H9 (cell line): ENCODE results near the gene SUN2. TPM values are rescaled to one million over a fixed set of nuclear protein-coding genes. Genes with fewer than 3 reads are reported as not detected.

Experiments
- DNase-seq: peaks from one replicate; pipeline ENCODE4 v3.0.0-alpha.2; 2017
- H2AFZ ChIP-seq: one replicate; pipeline ENCODE4 v1.6.1; 2013; ENCODE audit warnings: mild to moderate bottlenecking, low read length, control low read depth, moderate library complexity
- H2AK5ac ChIP-seq: 2 replicates; pipeline ENCODE4 v1.6.1; 2013; ENCODE audit warnings: low read length, control low read depth, mixed read lengths; ENCODE audit not compliant: insufficient read length
- H2BK120ac ChIP-seq: one replicate; pipeline ENCODE4 v1.6.1; 2013; ENCODE audit warnings: low read depth, mild to moderate bottlenecking, low read length, control low read depth, inconsistent platforms; ENCODE audit not compliant: poor library complexity, severe bottlenecking
- H2BK12ac ChIP-seq: 2 replicates; pipeline ENCODE4 v1.6.1; 2013; ENCODE audit warnings: low read length, control low read depth, mixed read lengths, low read depth; ENCODE audit not compliant: insufficient read length
- H2BK15ac ChIP-seq: 2 replicates; pipeline ENCODE4 v1.6.1; 2013; ENCODE audit warnings: low read depth, low read length, control low read depth
- H2BK20ac ChIP-seq: one replicate; pipeline ENCODE4 v1.6.1; 2013; ENCODE audit warnings: low read depth, mild to moderate bottlenecking, low read length, control low read depth, inconsistent platforms; ENCODE audit not compliant: poor library complexity, severe bottlenecking
- H2BK5ac ChIP-seq: 2 replicates; pipeline ENCODE4 v1.6.1; 2013; ENCODE audit warnings: low read length, control low read depth, mixed read lengths; ENCODE audit not compliant: insufficient read length
- H3K14ac ChIP-seq: 2 replicates; pipeline ENCODE4 v1.6.1; 2013; ENCODE audit warnings: low read length, control low read depth; ENCODE audit not compliant: insufficient read depth
- H3K18ac ChIP-seq: 2 replicates; pipeline ENCODE4 v1.6.1; 2013; ENCODE audit warnings: low read depth, mild to moderate bottlenecking, mixed read lengths, low read length, control low read depth; ENCODE audit not compliant: insufficient read length
- H3K23ac ChIP-seq: 2 replicates; pipeline ENCODE4 v1.6.1; 2013; ENCODE audit warnings: low read length, control low read depth, mixed read lengths, low read depth; ENCODE audit not compliant: insufficient read length
- H3K23me2 ChIP-seq: 2 replicates; pipeline ENCODE4 v1.6.1; 2013; ENCODE audit warnings: low read depth, mild to moderate bottlenecking, mixed read lengths, low read length, control low read depth; ENCODE audit not compliant: insufficient read length, poor library complexity, severe bottlenecking
- H3K27ac ChIP-seq: 2 replicates; pipeline ENCODE4 v1.5.1; 2013; ENCODE audit warnings: low read length, control low read depth, mixed read lengths, low read depth; ENCODE audit not compliant: insufficient read length
- H3K27me3 ChIP-seq: 2 replicates; pipeline ENCODE4 v1.6.1; 2013; ENCODE audit warnings: low read length, control low read depth, inconsistent platforms; ENCODE audit not compliant: insufficient read depth
- H3K4ac ChIP-seq: 2 replicates; pipeline ENCODE4 v1.6.1; 2013; ENCODE audit warnings: low read depth, mild to moderate bottlenecking, control low read depth, inconsistent platforms, low read length, moderate library complexity
- H3K4me1 ChIP-seq: 2 replicates; pipeline ENCODE4 v1.6.1; 2013; ENCODE audit warnings: low read length, control low read depth, inconsistent platforms; ENCODE audit not compliant: insufficient read depth
- H3K4me2 ChIP-seq: 2 replicates; pipeline ENCODE4 v1.6.1; 2013; ENCODE audit warnings: low read length, control low read depth, mixed read lengths; ENCODE audit not compliant: insufficient read length, insufficient read depth
- H3K56ac ChIP-seq: 2 replicates; pipeline ENCODE4 v1.6.1; 2013; ENCODE audit warnings: low read depth, mild to moderate bottlenecking, mixed read lengths, low read length, control low read depth; ENCODE audit not compliant: insufficient read length
- H3K79me1 ChIP-seq: 2 replicates; pipeline ENCODE4 v1.6.1; 2013; ENCODE audit warnings: low read depth, mild to moderate bottlenecking, moderate library complexity, low read length, control low read depth, inconsistent platforms; ENCODE audit not compliant: insufficient read depth, poor library complexity, severe bottlenecking
- H3K79me2 ChIP-seq: 2 replicates; pipeline ENCODE4 v1.6.1; 2013; ENCODE audit warnings: low read length, control low read depth, inconsistent platforms; ENCODE audit not compliant: insufficient read depth
- H3K9ac ChIP-seq: 2 replicates; pipeline ENCODE4 v1.6.1; 2013; ENCODE audit warnings: low read length, control low read depth, mixed read lengths; ENCODE audit not compliant: insufficient read length; ENCODE audit errors: extremely low read depth
- H3K9me3 ChIP-seq: one replicate; pipeline ENCODE4 v1.6.1; 2013; ENCODE audit warnings: low read depth, low read length, inconsistent platforms; ENCODE audit not compliant: control insufficient read depth
- H3T11ph ChIP-seq: one replicate; pipeline ENCODE4 v1.6.1; 2013; ENCODE audit warnings: mild to moderate bottlenecking, low read length, control low read depth, inconsistent platforms
- H4K20me1 ChIP-seq: one replicate; pipeline ENCODE4 v1.6.1; 2013; ENCODE audit not compliant: control insufficient read depth, insufficient read length, insufficient read depth
- H4K5ac ChIP-seq: 2 replicates; pipeline ENCODE4 v1.6.1; 2013; ENCODE audit warnings: low read depth, mild to moderate bottlenecking, mixed read lengths, low read length, control low read depth; ENCODE audit not compliant: insufficient read length
- H4K8ac ChIP-seq: replicated peaks from 2 replicates; pipeline ENCODE4 v1.6.1; 2013; ENCODE audit warnings: low read length, control low read depth, mixed read lengths, low read depth; ENCODE audit not compliant: insufficient read length
- H4K91ac ChIP-seq: 2 replicates; pipeline ENCODE4 v1.6.1; 2013; ENCODE audit warnings: low read depth, mild to moderate bottlenecking, moderate library complexity, mixed read lengths, low read length, control low read depth; ENCODE audit not compliant: insufficient read length
- H3K27ac Mint-ChIP-seq, 3 experiments: 2 replicates in 2 of 3; 3 replicates in 1 of 3; pipeline ENCODE4 v1.8.0; 2020 to 2021; ENCODE audit warnings: mixed read lengths in 3 of 3, mild to moderate bottlenecking in 1 of 3, moderate library complexity in 1 of 3
- H3K27me3 Mint-ChIP-seq: 2 replicates; pipeline ENCODE4 v1.8.0; 2021; ENCODE audit warnings: low read depth, mild to moderate bottlenecking, moderate library complexity, mixed read lengths
- H3K36me3 Mint-ChIP-seq, 3 experiments: 2 replicates in 2 of 3; 3 replicates in 1 of 3; pipeline ENCODE4 v1.8.0; 2020 to 2021; ENCODE audit warnings: low read depth in 3 of 3, mixed read lengths in 3 of 3; ENCODE audit not compliant: insufficient read depth in 1 of 3
- H3K4me1 Mint-ChIP-seq, 2 experiments: 2 replicates each; pipeline ENCODE4 v1.8.0; 2020; ENCODE audit warnings: mixed read lengths in 2 of 2
- H3K4me3 Mint-ChIP-seq, 2 experiments: 2 replicates in 1 of 2; 3 replicates in 1 of 2; pipeline ENCODE4 v1.8.0; 2020 to 2021; ENCODE audit warnings: mild to moderate bottlenecking in 2 of 2, mixed read lengths in 2 of 2, moderate library complexity in 1 of 2
- H3K9me3 Mint-ChIP-seq, 2 experiments: 2 replicates in 1 of 2; 3 replicates in 1 of 2; pipeline ENCODE4 v1.8.0; 2020; ENCODE audit warnings: mild to moderate bottlenecking in 2 of 2, mixed read lengths in 2 of 2, moderate library complexity in 1 of 2
- WGBS: extraction: QIAGEN DNeasy Blood & Tissue Kit; methylation state at CpG from one replicate; pipeline ENCODE4 v1.1.7; 2013; ENCODE audit warnings: missing lambda C conversion rate, low lambda C conversion rate, mixed read lengths; ENCODE audit not compliant: insufficient read length; ENCODE audit errors: extremely low coverage; 5-methylcytosine and 5-hydroxymethylcytosine counted together
- total RNA-seq: library from RNA; stranded (reverse); gene quantifications from 2 replicates; pipeline ENCODE4 v1.2.1, GENCODE V29; 2021
- TF ChIP-seq, protein P1 (sequence below): fragments of 200-600 bp; sonication (generic); conservative IDR thresholded peaks from 3 replicates; pipeline ENCODE4 v1.8.0; 2021; ENCODE audit warnings: antibody characterized with exemption, mild to moderate bottlenecking

The SUN2 gene
- total RNA-seq, 1 experiment from 2014 or later = 12.0 TPM

DNA sequence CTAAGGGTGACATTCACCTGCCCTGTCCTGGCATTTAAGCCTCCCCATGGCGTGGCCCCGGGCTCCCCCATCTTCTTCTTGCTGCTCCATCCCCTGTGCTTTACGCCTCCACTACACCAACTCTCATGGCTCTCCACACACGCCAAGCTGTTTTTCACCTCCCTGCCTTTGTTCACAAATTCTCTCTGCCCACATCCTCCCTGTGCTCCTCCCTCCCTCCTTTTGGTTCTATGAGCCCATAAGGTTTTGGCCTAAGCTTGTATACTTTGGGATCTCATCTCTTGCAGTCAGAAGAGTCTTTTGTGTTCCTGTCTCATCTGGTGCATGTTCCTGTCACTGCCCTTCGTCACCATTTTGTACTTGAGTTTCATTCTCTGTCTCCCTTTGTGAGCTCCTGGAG, 42.7 kb upstream of the SUN2 start:
- H3K4me1 ChIP-seq = no peaks in the 10 kb centered on the region
- no peak overlapping the region for H2AFZ ChIP-seq
- no peak overlapping the region for H3K23ac ChIP-seq
- H4K91ac ChIP-seq = no peak overlapping the region
- WGBS = no CpG with 5 or more reads among the region's 5 CpGs
- H4K5ac ChIP-seq = no peak overlapping the region
- no peak for DNase-seq
- no peaks in the 10 kb centered on the region for H3K27me3 ChIP-seq
- Mint-ChIP-seq H3K9me3 (no peaks in the 10 kb centered on the region; a peak in 1 of 5 replicates), H3K4me1 (peaks cover 14 to 15% of the 10 kb centered on the region in 2 experiments), H3K4me3 (no peak overlapping the region), H3K36me3 (no peaks in the 10 kb centered on the region), H3K27me3 (peaks cover 64% of the 10 kb centered on the region), H3K27ac (no peak overlapping the region)
- H2BK15ac ChIP-seq = no peak overlapping the region
- no peak overlapping the region for H2BK20ac ChIP-seq
- no peak overlapping the region for H3K9ac ChIP-seq
- no peak overlapping the region for H4K8ac ChIP-seq
- peaks cover 3% of the 10 kb centered on the region for H3K23me2 ChIP-seq
- TF ChIP-seq, protein P1, sequence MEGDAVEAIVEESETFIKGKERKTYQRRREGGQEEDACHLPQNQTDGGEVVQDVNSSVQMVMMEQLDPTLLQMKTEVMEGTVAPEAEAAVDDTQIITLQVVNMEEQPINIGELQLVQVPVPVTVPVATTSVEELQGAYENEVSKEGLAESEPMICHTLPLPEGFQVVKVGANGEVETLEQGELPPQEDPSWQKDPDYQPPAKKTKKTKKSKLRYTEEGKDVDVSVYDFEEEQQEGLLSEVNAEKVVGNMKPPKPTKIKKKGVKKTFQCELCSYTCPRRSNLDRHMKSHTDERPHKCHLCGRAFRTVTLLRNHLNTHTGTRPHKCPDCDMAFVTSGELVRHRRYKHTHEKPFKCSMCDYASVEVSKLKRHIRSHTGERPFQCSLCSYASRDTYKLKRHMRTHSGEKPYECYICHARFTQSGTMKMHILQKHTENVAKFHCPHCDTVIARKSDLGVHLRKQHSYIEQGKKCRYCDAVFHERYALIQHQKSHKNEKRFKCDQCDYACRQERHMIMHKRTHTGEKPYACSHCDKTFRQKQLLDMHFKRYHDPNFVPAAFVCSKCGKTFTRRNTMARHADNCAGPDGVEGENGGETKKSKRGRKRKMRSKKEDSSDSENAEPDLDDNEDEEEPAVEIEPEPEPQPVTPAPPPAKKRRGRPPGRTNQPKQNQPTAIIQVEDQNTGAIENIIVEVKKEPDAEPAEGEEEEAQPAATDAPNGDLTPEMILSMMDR = no peak
- no peak overlapping the region for H3K27ac ChIP-seq
- H3K79me2 ChIP-seq = no peaks in the 10 kb centered on the region
- no peak overlapping the region for H3K18ac ChIP-seq
- H2BK120ac ChIP-seq = no peak overlapping the region
- no peak overlapping the region for H3K4ac ChIP-seq
- no peak overlapping the region for H3K4me2 ChIP-seq
- no peak overlapping the region for H3K14ac ChIP-seq
- no peaks in the 10 kb centered on the region for H3K9me3 ChIP-seq
- H2BK5ac ChIP-seq = no peak overlapping the region
- no peaks in the 10 kb centered on the region for H4K20me1 ChIP-seq
- no peaks in the 10 kb centered on the region for H3K79me1 ChIP-seq
- no peak overlapping the region for H2AK5ac ChIP-seq
- H3T11ph ChIP-seq = no peak overlapping the region
- H2BK12ac ChIP-seq = no peak overlapping the region
- H3K56ac ChIP-seq = no peak overlapping the region
